Effector CD4-positive, alpha-beta T cell (primary cell): ENCODE measurements around the gene PDCD1LG2.
"Not testable (repeated sequence)": the region's sequence is repeated elsewhere in the genome, so short reads cannot be mapped to it uniquely, and the experiment has no call there.

ENCODE experiments used
- DNase-seq: peaks from one replicate; pipeline ENCODE4 v3.0.0-alpha.2; 2020

PDCD1LG2 gene

DNA sequence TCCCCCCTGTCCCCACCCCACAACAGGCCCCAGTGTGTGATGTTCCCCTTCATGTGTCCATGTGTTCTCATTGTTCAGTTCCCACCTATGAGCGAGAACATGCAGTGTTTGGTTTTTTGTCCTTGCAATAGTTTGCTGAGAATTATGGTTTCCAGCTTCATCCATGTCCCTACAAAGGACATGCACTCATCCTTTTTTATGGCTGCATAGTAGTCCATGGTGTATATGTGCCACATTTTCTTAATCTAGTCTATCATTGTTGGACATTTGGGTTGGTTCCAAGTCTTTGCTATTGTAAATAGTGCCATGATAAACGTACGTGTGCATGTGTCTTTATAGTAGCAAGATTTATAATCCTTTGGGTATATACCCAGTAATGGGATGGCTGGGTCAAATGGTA lies 15.6 kb upstream of the PDCD1LG2 start:
- not testable (repeated sequence) for DNase-seq

DNA sequence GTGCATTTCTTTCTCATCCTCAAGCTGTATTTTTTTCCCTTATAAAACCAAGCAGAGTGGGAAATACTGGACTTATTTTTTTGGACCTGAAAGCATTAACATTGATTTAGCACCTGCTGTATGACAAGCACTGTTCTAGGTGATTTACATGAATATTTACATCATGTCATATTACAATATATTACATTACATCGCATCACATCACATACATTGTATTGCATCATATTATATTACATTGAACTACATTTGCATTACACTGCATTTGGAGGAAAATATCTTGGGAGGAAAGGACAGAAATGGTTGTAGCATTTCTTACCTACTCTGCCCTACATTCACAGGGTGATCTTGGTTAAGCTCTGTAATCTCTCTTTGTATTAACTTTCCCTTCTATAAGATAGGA lies 11.2 kb upstream of the PDCD1LG2 start:
- no peak for DNase-seq

DNA sequence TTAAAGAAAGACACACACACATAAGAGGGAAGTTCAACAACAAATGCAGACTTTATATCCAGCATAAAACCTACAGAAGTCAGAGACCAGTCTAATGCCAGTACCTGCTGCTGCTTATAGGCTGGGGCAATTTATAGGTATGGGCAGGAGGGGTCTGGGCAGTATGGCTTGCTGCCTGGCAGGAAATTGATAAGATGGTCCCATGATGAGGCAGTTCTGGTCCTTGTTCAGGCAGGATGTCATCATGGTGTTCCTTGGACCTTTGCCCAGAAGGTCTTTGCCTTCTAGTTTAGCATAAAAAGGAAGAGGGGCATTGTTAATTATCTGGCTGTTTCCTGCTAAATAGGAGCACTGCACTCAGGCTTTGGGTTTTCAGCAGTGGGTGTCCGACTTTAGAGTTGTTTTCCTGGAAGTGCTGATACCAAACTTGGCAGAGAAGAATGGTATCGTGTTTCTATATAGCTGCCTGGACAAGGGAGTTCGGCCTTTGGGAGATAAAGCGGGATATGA lies 10.4 kb upstream of the PDCD1LG2 start:
- no peak for DNase-seq

DNA sequence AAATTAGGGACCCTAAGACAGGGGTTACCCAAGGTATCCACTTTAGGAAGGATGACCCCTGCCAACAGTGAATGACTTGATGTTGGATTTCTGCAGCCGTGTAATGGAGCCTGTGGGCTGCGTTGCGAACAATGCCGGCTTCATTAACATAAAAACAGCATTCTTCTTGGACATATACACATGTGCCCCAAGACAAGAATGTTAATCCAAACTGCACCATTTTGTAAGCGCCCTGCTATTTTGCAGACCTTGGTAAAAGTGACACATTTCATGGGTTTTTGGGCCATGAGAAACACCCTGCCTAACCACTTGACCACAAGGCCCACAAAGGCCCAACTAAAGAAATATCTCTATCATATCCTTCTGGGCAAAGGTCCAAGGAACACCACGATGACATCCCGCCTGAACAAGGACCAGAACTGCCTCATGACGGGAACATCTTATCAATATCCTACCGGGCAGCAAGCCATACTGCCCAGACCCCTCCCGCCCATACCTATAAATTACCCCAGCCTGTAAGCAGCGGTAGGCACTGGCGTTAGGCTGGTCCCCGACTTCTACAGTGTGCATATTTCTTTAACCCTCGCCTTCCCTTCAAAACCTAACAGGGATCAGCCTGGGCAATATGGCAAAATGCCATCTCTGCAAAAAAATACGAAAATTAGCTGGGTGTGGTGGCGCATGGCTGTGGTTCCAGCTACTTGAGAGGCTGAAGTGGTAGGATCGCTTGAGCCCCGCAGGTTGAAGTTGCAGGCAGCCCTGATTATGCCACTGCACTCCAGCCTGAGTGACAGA lies 9.7 kb upstream of the PDCD1LG2 start:
- no peak for DNase-seq

DNA sequence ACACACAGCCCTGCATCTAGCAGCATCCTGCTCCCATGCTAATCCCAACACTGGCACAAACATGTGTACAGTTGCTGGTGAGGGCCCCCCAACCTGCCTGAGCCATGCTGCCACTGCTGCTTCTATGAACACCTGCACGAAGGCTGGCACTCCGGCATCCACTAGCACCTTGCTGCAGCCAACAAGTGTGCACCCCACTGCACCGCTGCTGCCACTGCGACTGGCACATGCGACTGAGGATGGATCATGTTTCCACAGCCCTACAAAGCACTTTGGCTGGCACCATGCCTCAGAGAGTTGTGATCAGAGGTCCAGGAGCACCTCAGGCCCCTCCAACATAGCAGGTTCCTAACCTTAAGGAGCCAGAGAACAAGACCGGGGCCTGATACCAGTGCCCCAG lies 7.8 kb upstream of the PDCD1LG2 start:
- no peak for DNase-seq

DNA sequence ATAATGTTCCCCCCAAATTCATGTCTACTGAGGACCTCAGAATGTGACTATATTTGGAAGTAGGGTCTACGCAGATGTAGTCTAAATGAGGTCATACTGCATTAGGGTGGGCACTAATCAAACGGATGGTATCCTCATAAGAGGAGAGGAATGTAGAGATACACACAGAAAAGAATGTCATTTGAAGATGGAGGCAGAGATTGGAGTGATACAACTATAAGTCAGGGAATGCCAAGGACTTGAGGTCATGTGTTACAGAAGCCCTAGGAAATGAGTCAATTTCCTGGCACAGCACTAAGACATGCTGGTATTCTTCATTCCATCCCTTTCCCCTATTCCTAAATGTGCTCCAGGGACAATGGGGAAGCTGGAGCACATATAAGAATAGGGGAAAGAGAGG lies 758 bp upstream of the PDCD1LG2 start:
- no peak for DNase-seq

DNA sequence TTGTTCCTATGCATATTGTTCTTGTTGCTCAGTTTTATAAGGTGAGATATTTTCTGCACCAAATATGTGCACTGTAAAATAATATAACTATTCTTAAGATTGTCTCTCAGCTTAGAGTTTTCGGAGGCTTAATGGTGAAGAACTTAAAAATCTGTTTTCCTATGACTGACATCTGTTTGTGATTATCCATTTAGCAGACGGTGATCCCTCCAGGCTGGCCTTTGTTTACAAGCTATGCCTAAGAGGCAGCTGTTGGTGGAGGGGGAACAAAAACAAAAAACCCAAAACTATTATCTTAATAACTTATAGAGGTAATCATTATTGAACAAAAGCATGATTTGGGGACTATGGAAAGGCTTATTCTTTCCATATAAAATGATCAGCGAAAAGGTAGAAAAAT lies 658 bp downstream of the PDCD1LG2 start:
- DNase-seq, result no peak

DNA sequence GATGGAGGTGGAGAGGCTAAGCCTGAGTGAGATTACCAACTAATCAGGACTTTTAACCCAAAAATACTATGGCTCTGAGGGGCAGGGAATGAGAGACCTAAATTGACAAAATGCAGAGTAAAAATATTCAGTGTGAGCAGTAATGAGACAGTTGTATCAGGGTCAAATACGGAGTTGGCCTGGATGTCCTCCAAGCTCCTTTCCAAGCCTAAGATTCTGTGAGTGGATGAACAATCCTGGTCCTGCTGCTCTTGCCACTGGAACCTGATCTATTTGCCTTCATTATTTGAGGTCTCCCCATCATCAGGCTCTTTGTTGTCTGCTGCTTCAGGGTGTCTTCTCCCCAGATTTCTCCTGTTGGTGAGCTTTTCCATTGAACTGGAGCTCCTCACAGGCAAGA lies 1.1 kb downstream of the PDCD1LG2 start:
- no peak for DNase-seq

DNA sequence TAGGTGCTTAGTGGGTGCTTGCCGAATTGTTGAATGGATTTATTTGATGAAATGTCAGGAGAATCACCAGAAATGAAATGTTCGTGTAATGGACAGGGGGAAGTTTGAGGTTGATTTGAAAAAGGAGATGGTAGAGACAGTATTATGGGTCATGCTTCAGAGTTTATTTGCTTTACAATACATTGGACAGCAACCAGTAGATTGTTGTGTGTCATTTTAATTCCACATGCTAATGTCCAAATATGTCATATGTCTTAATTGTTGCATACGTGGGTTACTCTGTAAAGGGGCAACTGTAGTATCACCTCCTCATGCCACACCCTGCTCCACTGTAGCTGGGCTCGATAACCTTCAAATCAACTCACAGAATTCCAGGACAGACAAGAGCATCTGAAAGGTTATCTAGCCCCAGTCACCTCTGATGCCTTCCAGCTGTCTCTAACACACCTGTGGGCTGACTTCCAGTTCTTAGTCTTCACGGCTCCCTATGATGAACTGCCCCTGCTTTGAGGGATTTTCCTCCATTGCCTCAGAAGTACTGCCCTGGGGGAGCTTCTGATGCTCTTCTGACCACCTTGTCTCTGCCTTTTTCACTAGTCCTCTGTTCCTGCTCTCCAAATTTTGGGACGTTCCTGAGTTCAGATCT lies 1.7 kb downstream of the PDCD1LG2 start:
- no peak for DNase-seq

DNA sequence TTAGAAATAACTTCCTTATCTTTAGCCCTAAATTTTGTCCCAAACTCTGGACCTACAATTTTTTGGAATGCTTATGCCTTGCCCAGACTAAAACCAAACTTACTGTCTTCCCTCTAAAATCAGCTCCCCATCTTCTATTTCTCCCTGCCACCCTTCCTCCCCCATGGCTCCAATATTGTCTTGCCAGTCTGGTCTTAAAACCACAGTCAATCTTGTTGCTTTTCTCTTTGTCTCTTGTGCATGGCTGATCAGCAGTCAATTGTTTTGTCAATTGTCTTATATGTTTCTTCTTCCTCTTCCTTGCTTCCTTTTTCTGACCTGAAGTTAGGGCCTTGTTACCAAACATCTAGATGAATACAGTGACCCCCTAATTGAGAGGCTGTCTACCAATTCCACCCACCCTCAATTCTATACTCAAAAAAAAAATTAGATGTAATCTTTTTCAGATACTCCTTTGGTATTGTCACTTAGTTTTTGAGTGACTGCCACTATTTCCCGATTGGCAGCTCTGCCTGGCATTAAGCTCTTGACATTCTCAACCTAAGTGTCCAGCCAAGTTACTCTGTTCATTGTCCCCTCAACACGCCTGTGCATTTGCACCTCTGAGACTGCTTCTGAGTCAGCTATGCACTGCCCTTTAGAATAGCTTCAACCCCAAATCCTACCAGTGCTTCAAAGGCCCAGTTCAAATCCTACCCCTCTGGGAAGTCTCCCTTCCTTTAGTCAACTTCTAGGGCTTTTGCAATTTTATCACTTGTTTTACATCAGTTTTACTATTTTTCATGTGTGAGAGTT lies 2.5 kb downstream of the PDCD1LG2 start:
- DNase-seq, result no peak

DNA sequence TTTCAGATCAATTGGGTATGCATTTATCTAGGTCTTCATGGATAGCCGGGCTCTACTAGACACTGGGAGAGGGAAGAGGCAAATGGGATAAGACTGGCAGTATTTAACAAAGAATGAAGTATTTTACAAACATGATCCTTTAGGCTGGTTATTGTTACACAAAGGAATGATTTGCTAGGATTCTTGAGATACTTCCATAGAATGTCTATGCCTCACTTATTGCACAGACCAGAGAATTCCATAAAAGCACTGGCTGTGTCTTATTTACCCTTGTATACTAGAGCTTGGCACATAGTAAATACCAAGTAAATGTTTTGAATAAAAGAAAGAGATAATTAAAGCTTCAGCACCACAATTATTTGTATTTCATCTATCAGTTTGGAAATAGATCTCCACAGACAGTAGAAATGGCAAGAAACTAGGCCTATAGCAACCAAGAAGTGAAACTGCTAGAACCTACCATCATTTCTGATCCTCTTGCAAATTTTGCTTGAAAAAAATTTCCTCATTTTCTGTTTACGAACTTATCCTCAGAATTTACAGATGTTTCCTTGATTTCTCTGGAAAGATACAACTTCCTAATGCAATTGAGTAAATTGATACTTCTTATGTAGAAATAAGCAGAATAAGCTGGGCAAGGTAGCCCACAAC lies 3.8 kb downstream of the PDCD1LG2 start:
- no peak for DNase-seq

DNA sequence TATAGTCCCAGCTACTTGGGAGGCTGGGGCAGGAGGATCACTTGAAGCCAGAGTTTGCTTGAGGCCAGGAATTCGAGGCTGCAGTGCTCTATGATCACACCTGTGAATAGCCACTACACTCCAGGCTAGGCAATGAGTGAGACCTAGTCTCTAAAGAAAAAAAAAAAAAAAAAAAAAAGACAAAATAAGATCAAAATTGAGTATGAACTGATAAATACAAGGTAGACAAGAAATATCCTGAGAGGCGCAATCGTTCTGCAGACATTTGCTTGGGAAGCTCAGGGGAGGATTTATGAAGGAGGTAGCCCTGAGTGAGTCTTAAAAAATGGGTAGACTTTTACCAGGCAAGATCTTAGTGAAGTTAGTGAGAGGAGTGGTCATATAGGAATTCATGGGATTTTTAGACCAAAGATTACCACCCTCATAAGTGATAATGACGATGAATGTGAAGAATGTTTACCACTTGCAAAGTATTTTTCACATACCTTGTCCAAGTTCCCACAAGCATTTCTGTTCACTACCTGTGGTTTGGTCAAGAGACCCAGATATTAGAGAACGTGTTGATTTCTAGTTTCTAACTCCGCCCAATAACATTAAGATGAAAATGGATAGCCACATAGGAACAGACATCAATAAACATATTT lies 4.4 kb downstream of the PDCD1LG2 start:
- no peak for DNase-seq

DNA sequence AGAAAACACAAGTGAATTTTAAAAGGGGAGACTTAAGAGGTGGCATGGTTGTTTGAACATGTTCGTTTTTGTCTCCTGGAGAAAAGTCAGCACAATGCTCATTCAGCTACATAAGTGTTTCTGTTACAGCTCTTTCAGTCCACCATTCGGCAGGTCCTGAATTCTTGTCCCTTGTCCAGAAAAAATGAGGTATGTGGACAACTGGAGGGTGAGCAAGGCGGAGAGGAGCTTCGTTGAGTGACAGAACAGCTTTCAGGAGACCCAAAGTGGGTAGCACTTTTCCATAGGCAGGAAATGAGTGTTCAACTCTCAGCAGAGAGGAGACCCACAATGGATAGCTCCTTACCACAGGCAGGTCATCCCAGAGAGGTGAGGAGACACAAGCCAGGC lies 4.9 kb downstream of the PDCD1LG2 start:
- DNase-seq, result no peak

DNA sequence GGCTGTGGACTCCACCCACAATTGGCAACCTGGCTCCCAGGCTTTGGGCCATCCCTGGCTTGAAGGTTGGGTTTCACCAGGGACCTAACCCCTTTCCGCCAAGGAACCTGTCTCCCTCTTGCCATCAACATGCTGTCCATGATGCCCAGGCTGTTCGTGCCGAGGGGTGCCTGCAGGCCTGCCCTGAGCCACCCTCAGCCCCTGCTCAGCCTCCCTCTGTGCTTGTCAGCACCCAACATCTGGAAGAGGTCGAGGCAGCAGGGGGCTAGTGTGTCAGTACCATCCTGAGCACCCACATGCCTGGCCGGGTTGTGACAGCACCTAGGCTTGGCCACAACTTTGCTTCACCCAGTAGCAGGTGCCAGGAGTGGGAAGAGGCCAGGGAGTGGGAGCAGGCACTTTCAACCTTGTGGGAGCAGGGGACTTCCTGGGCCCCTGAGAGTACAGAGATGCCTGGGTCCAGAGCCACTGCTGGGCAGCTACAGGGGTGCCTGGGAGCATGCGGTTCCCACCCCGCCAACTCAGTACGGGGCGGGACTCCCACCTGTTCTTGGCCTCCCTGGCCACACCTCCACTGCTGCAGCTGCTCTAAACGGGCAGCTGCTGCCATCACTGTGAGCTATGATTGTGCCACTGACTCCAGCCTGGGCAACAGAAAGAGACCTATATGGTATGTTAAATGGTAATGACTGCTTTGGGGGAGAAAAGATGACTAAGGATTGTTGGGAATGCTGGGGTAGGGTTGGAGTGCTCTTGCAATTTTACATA lies 6.3 kb downstream of the PDCD1LG2 start:
- no peak for DNase-seq

DNA sequence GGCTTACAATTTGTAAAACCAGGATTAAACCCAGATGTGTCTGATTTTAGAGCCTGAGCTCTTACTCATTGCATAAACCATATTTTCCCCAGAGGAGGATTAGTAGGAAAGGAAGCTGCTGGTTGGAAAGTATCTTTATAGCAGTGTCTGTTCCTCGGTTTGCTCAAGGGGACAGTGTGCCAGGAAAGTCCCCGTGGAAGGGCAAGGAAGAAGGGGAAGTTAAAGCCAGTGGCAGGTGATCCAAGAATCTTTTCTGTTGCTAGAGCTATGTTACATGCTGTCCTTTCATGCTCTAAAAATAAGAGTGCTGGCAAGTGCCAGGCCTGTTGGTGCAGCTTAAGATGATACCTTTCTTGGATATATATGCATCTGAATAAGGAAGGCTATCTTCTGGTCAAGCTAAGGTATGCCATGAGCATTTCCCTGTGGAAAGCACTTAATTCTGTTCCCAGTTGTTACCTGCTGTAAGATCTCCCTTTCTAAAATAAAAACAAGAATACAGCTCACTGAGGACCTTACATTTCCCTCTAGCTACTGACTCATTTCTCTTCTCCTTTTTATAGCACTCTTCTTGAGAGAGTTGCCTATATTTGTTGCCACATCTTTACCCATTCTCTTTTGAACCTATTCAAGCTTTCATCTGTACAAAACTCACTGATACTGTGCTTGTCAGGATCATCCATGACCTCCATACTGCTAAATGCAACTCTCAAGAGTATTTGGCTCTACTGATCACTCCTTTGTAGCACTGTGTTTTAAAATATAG lies 8.0 kb downstream of the PDCD1LG2 start:
- no peak for DNase-seq

DNA sequence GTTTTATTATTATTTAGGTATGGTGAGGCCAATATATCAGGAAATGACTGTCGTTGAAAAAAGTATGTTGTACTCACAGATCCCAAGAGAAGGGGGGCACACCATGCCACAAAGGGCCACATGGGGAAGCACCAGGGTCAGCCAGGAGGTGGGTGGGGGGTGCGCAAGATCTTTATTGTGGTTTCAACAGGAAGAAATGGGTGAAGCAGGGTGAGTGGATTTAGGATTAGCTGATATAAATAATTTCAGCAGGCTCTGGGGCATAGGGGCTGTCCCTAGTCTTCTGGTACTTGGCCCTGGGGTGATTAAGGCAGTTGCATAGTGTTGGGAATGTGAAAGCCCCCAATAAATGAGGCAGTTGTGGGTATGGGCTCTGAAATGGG lies 8.6 kb downstream of the PDCD1LG2 start:
- no peak for DNase-seq

DNA sequence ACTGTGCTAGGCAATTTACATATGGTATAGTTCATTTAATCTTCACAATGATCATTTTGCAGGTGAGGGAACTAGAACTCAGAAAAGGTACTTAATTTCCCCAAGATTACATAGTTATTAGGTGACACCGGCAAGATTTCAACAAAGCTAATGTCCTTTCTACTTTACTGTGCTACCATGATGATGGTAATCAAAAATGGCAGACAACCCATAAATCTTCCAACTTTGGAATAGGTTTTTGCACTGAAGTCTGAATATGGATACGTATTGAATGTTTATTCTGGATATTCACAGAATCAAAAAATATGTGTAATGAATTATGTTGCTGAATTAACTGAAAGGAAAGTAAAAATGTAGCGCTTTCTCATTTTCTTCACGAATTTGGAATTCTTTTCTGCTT lies 13.8 kb downstream of the PDCD1LG2 start:
- no peak for DNase-seq

DNA sequence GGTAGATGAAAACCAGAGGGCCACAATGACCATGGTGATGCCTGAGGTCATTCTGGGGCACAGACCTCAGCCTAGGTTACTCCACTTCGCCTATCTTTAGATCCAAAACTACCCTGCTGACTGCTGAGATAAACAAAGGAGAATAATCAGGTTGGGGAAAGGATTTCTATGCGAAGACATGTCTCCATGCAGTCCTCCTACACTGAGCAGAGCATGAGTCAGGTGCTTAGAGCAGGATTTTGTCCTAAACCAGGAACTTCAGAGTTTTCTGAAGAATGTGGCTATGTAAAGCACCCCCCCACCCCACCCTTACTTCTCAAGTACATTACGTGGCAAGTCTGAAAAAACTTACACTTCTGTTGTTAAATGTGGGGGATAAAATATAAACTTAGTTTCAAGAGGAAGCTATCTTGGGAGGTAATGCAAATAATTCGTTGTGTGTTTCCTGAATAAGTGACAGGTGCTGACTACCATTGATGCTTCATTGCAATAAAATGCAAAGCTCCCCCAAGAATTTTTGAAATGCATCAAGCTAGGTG lies 19.4 kb downstream of the PDCD1LG2 start:
- no peak for DNase-seq

DNA sequence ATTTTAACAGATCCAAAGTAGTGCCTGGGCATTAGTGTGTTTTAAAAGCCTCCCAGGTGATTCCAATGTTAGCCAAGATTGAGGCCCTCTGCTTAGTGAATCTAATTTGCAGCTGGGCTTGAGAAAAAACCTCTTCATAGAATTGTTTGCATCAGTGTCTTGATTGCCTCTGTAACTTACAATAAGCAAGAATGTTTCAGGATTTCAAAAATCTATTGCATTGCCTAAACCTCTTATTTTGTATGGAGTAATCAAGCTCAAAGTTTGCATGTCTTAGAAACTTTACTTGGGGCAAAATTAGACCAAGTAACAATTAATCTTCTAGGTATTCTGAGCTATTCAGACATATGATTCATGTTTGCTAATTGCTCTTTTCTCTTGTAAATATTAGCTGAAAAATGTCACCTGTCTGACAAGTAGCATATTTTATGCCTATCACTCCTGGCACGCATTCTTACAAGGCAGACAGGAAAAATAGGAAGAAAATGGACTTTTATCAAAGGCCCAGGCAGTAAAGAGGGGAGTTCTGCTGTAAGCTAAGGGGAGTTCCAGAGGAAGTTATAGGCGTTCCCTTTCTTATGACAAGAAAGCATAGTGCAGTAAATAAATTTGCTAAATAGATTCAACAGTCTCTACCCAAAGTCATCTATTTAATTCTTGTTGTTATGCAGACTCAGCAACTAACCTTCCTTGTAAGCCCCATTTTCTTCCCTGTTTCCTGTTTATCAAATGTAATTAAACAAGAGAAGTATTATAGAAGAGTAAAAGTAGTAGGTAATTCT lies 21.0 kb downstream of the PDCD1LG2 start:
- DNase-seq, result no peak

DNA sequence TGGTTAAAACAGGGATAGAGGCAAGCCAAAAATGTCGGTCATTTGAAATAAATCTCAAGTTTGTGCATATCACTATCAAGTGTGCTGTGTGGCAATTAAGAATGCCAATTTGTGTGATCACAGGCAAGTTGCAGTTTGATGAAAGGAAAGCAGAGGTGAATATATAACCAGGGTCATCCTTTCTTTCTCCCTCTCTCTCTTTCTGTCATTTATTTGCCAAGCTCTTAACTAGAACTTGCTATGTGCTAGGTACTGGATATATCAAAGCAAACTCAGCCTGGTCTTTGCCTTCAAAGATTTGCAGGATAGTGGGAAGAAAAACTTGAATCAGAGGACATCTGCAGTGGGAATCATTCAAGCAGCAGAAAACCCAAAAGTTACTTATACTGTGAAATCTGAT lies 22.0 kb downstream of the PDCD1LG2 start:
- no peak for DNase-seq
